GM12872 (cell line): ENCODE measurements around the gene DCAKD.

ENCODE experiments used
- TF ChIP-seq, protein P1 (sequence below): IDR thresholded peaks from 3 replicates; pipeline ENCODE4 v1.5.1; 2011; ENCODE audit warnings: low read depth, mild to moderate bottlenecking, low read length, moderate library complexity; ENCODE audit not compliant: insufficient read depth

Gene DCAKD

DNA sequence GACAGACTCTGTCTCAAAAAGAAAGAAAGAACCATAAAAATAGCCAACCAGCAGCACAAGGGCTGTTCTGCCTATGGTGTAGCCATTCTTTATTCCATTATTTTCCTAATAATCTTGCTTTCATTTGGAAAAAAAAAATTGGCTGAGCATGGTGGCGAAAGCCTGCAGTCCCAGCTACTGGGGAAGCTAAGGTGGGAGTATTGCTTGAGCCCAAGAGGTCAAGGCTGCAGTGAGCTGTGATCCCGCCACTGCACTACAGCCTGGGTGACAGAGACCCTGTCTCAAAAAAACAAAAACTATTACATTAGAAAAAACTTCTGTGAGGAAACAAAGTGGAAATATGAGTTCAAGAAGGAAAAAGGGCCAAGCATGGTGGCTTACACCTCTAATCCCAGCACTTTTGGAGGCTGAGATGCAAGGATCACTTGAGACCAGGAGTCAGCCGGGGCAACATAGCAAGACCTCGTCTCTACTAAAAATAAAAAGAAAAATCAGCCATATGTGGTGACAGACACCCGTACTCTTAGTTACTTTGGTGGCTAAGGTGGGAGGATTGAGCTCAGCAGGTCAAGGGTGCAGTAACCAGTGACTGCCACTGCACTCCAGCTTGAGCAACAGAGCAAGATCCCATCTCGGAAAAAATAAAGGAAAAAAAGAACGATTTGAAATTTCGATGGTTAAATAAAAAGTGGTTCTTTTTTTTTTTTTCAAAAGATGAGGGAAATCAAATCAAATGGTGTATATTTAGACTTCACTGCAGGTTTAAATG lies 2.5 kb downstream of the DCAKD start:
- TF ChIP-seq, protein P1, sequence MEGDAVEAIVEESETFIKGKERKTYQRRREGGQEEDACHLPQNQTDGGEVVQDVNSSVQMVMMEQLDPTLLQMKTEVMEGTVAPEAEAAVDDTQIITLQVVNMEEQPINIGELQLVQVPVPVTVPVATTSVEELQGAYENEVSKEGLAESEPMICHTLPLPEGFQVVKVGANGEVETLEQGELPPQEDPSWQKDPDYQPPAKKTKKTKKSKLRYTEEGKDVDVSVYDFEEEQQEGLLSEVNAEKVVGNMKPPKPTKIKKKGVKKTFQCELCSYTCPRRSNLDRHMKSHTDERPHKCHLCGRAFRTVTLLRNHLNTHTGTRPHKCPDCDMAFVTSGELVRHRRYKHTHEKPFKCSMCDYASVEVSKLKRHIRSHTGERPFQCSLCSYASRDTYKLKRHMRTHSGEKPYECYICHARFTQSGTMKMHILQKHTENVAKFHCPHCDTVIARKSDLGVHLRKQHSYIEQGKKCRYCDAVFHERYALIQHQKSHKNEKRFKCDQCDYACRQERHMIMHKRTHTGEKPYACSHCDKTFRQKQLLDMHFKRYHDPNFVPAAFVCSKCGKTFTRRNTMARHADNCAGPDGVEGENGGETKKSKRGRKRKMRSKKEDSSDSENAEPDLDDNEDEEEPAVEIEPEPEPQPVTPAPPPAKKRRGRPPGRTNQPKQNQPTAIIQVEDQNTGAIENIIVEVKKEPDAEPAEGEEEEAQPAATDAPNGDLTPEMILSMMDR = peak; percentile 51

DNA sequence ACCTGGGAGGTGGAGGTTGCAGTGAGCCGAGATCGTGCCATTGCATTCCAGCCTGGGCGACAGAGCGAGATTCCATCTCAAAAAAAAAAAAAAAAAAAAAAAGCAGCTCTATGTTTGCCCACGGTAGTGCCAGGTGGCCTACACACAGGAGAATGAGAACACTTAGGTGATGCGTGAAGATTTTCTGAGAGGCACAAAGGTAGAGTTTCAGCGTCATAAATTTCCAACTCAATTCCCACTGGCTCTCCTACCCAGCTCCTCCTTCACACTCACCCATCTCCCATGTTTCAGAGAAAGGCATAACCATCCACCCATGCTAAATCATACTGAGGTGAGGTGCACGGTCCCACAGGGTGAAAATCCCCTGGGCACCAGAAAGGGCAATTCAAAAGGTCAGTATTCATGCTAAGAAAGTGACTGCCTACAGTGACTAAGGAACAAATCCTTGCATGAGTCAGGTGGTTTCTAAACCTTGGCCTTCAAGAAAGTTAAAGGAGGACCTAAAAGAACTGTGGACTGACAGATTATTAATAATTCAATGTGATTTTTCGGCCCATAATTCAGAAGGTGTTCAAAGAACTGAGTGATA lies 4.8 kb downstream of the DCAKD start:
- TF ChIP-seq, protein P1 = no peak

DNA sequence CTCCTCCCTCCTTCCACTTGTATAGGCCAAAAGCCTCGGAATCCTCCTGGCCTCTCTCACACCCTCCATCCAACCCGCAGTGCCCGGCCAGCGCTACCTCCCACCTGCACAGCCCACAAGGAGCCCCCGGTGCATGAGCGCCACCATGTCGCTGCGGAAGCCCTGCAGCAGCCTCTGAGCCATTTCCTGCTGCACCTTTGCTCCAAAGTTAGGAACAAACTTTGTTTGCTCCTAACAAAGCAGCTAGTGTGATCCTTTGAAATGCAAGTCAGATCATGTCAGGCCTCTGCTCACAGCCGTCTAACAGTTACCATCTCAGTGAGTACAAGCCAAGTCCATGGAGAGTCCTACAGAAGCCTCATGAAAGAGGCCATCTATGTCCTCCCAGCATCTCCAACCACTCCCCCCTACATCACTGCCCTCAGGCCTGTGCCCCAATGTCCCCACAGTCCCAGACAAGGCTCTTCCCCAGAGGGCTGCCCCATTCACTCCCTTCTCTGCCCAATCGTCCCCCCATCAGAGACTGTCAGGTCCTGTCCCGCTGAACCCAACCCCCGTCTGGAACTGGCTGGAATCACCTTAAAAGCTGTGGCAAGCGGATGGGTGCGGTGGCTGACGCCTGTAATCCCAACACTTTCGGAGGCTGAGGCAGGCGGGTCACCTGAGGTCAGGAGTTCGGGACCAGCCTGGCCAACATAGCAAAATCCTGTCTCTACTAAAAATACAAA lies 7.5 kb downstream of the DCAKD start:
- TF ChIP-seq, protein P1 = no peak

DNA sequence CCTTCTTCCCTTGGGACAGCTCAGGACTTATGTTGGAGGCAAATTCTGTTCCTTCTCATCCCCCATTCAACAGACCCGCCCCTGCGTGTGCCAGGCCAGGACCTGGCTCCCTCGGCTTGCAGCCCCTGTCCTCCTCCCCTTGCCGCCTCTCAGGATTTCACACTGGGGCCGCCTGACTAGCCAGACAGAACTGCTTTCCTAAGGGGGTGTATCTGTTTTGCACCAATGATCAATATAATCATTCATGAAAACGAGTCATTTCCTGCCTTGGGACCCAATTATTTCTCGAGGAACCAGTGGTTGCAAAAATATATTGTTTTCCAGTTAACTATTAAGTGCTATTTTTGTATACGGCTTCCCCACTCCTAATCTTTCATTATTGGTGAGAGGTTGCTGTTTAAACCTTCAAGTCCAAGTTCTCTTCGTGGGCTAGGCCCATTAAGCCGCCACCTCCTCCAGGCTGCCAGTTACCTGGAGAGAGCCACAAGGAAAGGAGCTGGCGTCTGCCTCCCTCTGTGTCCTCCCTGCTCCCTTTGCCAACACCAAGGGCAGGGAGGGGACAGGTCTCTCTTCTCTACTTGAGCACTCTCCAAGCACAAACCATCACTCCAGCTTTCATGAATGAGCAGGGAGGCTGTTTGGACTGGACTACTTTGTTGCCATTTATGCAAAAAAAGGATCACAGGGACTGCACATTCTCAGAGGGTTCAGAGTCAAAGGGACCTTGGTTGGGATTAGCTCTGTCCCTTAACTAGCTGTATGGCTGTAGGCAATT lies 8.9 kb downstream of the DCAKD start:
- TF ChIP-seq, protein P1 = no peak

DNA sequence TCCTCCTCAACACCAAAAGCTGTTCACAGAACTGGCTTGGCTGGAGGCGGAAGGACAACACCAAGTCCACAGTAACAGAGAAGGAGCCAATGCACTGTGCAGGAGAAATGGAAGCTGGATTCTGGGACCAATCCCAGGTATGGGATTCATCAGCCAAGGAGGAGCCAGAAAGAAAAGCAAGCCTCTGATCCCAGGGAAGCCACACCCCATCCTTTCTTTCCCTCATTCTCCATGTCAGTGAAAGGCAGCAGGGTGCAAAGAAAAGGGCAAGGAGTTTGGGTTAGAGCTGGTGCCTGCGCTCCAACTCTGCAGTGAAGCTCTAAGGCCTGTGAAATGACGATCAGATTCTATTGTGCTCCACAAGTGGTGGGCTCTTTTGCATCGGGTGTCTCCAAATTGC lies 11.0 kb downstream of the DCAKD start:
- TF ChIP-seq, protein P1 = no peak

DNA sequence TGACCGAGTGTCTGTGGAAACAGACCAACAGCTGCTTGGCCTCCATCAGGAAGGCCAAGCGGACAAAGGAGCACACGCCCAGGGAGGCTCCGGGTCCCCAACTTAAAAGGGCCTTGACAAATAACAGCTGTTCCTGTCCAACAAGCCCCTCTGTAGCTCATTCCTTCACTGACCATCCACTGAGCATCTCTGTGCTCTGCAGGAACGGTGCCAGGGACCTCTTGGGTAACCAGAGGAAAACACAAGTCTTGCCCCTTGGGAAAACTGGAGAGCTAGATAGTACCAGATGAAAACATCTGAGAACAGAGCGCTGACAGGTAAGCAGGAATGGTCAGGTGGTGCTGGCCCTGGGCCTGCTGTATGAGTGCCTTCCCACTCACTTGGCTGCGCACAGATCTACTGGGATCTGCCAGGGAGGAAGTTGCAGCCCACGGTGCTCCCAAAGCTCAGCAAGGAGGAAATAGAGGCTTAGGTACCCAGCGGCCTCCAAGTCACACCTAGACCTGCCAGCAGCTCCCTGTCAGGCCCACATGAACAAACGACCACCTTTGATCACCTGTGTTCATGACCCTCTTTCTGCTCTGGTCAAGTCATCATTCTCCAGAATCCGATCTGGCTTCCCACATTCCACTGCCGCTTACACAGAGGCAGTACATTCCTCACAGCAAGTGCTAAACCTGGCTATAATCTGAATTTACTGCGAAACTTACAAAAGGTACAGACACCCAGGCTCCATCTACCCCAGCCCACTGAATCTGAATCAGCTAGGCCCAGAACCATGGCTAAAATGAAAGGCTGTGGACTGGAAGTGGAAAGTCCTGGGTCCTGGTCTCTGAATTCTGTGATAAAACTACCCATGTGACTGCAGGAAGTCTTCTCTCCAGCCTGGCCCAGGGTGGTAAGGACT lies 12.5 kb downstream of the DCAKD start:
- TF ChIP-seq, protein P1 = no peak
